Measurements from ENCODE around the gene CIRBP. TPM values are rescaled to one million over a fixed set of nuclear protein-coding genes. Genes with fewer than 3 reads are reported as not detected.

The CIRBP gene
- total RNA-seq (212 and 361 TPM in 2 replicates), polyA plus RNA-seq (202 and 261 TPM in 2 replicates)

DNA sequence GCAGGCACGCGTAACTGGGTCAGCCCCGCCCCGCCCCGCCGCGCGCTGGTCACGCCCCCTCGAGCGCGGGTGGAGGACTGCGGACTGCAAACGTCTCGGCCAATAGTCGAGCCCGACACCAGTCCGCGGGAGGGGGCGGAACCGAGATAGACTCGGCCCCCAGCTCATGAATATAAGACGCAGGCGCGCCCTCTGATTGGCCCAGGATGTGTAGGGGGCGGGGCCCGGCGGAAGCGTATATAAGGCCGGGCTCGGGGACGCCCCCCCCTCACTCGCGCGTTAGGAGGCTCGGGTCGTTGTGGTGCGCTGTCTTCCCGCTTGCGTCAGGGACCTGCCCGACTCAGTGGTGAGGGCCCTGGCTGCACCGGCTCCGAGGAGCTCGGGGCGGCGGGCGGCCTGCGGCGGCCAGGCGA is at the start of gene CIRBP:
Gene CIRBP, plus strand, starts transcription at position 268 of the 413 bp plus-strand sequence. CDS start 1,602 bp downstream, outside the sequence.
- H2AFZ ChIP-seq: no peak within 1 kb of the TSS
- no peaks in the 10 kb centered on the region for H3K9me2 ChIP-seq (replicated peaks; ENCODE audit: insufficient read depth)
- H3K4me2 ChIP-seq: peak within 1 kb of the TSS; percentile 98
- H4K20me1 ChIP-seq (ENCODE audit: insufficient read depth, poor library complexity, severe bottlenecking): peaks cover 42% of the 10 kb centered on the region
- no peaks in the 10 kb centered on the region for H3K27me3 ChIP-seq
- H3K4me1 ChIP-seq (ENCODE audit: insufficient read depth): peaks cover 58% of the 10 kb centered on the region
- H3K27ac ChIP-seq: peak within 1 kb of the TSS; percentile 93
- peak; percentile 100 for DNase-seq (ENCODE audit: low spot score)
- 0% methylated on average over 28 of the region's 50 CpGs for WGBS (ENCODE audit: low lambda C conversion rate, missing lambda C conversion rate)
- no peaks in the 10 kb centered on the region for H3K9me3 ChIP-seq (ENCODE audit: low read depth)
- H3K36me3 ChIP-seq (replicated peaks; ENCODE audit: insufficient read depth, low read depth): peaks cover 4% of the 10 kb centered on the region
- TF ChIP-seq EZH2phosphoT487 (IDR thresholded peaks at IDR 0.05; ENCODE audit: low read depth, severe bottlenecking, unreplicated experiment) (no peak), EZH2 (IDR thresholded peaks at IDR 0.05; ENCODE audit: borderline replicate concordance) (no peak)
- TF ChIP-seq, protein P1, sequence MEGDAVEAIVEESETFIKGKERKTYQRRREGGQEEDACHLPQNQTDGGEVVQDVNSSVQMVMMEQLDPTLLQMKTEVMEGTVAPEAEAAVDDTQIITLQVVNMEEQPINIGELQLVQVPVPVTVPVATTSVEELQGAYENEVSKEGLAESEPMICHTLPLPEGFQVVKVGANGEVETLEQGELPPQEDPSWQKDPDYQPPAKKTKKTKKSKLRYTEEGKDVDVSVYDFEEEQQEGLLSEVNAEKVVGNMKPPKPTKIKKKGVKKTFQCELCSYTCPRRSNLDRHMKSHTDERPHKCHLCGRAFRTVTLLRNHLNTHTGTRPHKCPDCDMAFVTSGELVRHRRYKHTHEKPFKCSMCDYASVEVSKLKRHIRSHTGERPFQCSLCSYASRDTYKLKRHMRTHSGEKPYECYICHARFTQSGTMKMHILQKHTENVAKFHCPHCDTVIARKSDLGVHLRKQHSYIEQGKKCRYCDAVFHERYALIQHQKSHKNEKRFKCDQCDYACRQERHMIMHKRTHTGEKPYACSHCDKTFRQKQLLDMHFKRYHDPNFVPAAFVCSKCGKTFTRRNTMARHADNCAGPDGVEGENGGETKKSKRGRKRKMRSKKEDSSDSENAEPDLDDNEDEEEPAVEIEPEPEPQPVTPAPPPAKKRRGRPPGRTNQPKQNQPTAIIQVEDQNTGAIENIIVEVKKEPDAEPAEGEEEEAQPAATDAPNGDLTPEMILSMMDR (IDR thresholded peaks at IDR 0.05; ENCODE audit: poor library complexity): no peak
- peaks cover 62% of the 10 kb centered on the region for H3K79me2 ChIP-seq
- peak within 1 kb of the TSS; percentile 83 for H3K4me3 ChIP-seq

DNA sequence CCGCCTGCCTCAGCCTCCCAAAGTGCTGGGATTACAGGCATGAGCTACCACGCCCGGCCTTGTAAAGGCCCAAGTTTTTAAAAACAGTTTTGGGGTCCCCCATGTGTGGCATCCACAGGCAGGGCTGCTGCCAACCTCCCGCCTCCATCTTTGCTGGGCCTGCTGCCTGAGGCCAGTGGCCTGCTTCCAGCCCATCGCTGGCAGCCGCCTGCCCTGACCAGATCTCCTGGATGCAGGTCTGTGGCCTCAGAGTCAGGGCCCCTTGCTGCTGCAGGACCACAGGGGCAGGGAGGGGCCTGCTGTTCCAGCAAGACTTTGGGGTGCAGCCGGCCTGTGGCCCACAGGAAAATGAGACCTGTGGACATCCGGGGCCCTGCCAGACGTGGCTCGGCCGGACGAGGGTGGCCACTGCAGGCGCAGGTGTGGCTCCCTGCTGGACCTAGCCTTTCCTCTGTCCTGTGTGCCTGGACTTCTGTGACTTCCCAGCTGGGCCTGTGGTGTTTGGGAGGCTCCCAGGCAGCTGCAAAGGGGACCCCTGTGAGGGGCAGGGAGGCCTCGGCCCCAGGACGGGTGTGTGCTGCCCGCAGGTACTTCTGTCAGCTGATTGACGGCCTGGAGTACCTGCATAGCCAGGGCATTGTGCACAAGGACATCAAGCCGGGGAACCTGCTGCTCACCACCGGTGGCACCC is 49.2 kb upstream of the CIRBP start:
- Histone ChIP-seq H2AFZ (no peak overlapping the region), H3K4me1 (ENCODE audit: insufficient read depth) (no peaks in the 10 kb centered on the region), H3K36me3 (replicated peaks; ENCODE audit: insufficient read depth, low read depth) (no peaks in the 10 kb centered on the region), H3K9me2 (replicated peaks; ENCODE audit: insufficient read depth) (no peaks in the 10 kb centered on the region), H3K79me2 (peaks cover 66% of the 10 kb centered on the region), H3K4me3 (no peak overlapping the region), H3K27me3 (no peaks in the 10 kb centered on the region), H4K20me1 (ENCODE audit: insufficient read depth, poor library complexity, severe bottlenecking) (peaks cover 38% of the 10 kb centered on the region), H3K27ac (no peak overlapping the region), H3K9me3 (ENCODE audit: low read depth) (no peaks in the 10 kb centered on the region), H3K4me2 (no peak overlapping the region)
- DNase-seq (ENCODE audit: low spot score): no peak
- TF ChIP-seq EZH2 (IDR thresholded peaks at IDR 0.05; ENCODE audit: borderline replicate concordance) (no peak), EZH2phosphoT487 (IDR thresholded peaks at IDR 0.05; ENCODE audit: low read depth, severe bottlenecking, unreplicated experiment) (no peak)
- TF ChIP-seq, protein P1 (IDR thresholded peaks at IDR 0.05; ENCODE audit: poor library complexity): no peak
- WGBS (ENCODE audit: low lambda C conversion rate, missing lambda C conversion rate): 95% methylated on average over 19 of the region's 19 CpGs

DNA sequence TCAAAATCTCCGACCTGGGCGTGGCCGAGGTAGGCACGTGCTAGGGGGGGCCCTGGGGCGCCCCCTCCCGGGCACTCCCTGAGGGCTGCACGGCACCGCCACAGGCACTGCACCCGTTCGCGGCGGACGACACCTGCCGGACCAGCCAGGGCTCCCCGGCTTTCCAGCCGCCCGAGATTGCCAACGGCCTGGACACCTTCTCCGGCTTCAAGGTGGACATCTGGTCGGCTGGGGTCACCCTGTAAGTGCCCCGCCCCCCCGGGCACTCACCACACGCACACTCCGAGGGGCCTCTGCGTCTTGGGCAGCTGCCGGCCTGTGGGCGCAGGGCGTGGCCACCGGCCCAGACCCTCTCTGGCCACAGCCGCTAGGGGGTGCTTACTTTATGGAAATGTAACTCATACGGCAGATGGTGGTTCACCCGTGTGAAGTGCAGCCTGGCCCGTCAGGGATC is 48.6 kb upstream of the CIRBP start:
- H3K9me3 ChIP-seq (ENCODE audit: low read depth): no peaks in the 10 kb centered on the region
- TF ChIP-seq EZH2 (IDR thresholded peaks at IDR 0.05; ENCODE audit: borderline replicate concordance) (no peak), EZH2phosphoT487 (IDR thresholded peaks at IDR 0.05; ENCODE audit: low read depth, severe bottlenecking, unreplicated experiment) (no peak)
- TF ChIP-seq, protein P1 (IDR thresholded peaks at IDR 0.05; ENCODE audit: poor library complexity): no peak
- no peak for DNase-seq (ENCODE audit: low spot score)
- H3K36me3 ChIP-seq (replicated peaks; ENCODE audit: insufficient read depth, low read depth): no peaks in the 10 kb centered on the region
- no peak overlapping the region for H2AFZ ChIP-seq
- no peaks in the 10 kb centered on the region for H3K27me3 ChIP-seq
- H4K20me1 ChIP-seq (ENCODE audit: insufficient read depth, poor library complexity, severe bottlenecking): peaks cover 32% of the 10 kb centered on the region
- no peaks in the 10 kb centered on the region for H3K4me1 ChIP-seq (ENCODE audit: insufficient read depth)
- no peak overlapping the region for H3K4me2 ChIP-seq
- no peaks in the 10 kb centered on the region for H3K9me2 ChIP-seq (replicated peaks; ENCODE audit: insufficient read depth)
- peaks cover 61% of the 10 kb centered on the region for H3K79me2 ChIP-seq
- 93% methylated on average over 29 of the region's 33 CpGs for WGBS (ENCODE audit: low lambda C conversion rate, missing lambda C conversion rate)
- H3K4me3 ChIP-seq: no peak overlapping the region
- H3K27ac ChIP-seq: no peak overlapping the region
